GM18508 (cell line): ENCODE data around the gene EEIG1.

Experiments used
- ATAC-seq: cut with Tn5 transposase; IDR thresholded peaks from one replicate; pipeline ENCODE4 v1.9.1; 2021; ENCODE audit warnings: moderate number of reproducible peaks; ENCODE audit not compliant: insufficient read depth, unreplicated experiment

The EEIG1 gene

DNA sequence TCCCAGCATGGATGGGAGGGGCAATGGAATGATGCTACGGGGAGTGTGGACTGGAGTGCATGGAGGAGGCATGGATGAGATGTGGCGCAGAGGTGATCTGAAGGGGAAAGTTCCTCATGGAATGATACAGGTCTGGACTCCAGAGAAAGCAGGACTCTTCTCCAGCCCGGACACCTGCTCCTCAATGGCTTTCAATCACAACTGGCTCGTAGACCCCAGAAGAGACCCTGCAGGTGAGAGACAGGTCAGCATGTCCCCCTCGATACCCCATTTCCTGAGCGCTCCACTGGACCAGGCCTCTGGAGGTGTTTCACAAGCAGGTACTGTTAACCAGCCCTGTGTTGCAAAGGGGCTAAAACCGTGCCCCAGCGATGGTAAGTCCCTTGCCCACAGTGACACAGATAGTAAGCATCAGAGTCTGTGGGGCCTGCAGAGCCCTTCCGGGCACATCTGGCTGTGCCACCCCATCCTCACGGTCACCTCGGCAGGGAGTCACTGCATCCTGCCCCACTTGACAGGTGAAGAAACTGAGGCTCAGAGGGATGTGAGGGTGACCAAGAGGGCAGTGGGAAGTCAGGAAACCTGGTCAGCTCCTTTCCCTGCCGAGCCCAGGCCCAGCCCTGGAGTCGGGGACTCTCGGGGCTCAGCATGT lies 37.7 kb downstream of the EEIG1 start:
- ATAC-seq = no peak

DNA sequence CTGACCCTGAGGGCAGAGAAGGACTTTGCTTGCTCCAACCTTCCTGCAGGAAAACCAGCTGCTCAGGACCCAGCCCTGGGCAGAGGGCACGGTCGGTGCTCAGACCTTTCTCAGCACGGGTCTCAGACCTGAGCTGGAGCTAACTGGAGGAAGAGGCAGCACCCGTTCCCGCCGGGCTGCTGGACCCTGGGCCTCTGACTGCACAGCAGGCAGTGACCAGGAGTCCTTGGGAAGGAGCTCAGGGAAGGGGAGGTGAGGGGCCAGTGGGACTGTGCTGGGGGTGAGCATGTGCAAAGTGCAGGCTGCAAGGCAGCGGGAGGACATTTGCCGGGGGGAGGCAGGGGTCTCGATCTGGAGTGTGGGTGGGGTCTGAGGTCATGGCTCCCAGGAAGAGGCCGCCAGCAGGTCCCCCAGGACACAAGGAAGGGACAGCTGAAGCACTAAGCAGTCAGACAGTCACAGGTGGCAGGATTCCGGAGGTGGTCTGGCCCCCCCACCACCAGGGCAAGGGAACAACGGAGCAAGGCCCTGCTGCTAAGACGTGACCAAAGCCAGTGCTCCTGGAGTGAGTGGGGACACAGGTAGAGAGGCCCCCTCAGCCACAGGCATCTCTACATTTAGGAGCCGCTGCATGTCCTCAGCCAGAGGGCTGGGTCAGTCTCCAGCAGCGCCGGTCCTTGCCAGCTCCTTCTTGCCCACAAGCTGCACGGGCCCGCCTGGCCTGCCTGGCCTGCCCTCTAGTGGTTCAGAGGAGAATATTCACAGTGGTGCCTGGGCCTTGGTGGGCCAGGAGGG lies 38.4 kb downstream of the EEIG1 start:
- no peak for ATAC-seq

DNA sequence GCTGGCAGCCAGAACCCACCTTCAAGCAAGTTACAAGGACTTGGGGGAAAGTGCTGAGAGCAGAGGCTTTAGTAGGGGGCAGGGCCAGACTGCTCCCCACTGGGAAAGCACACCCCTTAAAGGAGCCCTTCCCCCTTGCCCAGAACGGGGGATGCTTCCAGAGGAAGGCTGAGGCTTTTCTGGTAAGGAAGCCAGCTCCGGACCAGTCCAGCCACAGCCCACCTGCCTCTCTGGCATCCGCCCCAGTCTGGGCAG lies 38.9 kb downstream of the EEIG1 start:
- ATAC-seq = no peak

DNA sequence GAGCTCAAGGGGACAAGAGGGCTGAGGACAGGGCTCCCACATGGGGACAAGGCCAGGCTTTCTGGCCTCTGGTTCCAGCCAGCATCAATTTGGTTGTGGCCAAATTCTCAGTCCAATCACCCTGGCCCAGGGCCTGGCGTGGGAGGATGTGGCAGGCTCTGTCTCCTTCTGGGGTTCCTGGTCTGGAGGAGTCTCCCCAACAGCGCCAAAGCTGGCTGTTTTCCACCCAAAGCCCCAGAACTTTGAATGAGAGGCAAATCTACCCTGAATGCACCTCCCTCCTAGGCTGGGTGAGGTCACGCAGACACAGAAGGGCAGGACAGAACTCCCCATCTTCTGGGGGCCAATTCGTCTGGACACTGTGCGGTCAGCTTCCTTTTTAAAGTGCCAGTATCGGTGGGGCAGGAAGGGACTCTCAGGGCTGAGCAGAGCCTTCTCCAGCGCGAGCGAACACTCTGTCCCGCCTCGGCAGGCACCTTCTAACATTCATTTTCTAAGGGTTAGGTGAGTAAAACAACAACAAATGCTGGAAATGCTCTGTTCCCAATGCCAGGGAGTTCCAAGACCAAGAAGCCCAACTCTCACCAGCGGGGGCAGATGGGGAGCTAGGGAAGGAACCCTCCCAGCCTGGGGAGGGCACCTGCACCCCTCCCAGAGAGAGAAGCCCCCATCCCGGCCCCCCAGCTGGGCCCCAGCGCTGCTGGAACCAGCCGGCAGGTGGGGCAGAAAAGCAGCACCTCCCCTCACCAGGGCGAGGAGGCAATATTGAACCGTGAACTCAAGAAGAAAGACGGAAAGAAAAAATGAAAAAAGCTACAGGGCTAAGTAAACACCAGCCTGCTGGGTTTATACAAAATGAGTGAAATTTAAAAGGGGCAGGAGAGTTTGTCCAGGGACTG lies 39.5 kb downstream of the EEIG1 start:
- ATAC-seq = no peak

DNA sequence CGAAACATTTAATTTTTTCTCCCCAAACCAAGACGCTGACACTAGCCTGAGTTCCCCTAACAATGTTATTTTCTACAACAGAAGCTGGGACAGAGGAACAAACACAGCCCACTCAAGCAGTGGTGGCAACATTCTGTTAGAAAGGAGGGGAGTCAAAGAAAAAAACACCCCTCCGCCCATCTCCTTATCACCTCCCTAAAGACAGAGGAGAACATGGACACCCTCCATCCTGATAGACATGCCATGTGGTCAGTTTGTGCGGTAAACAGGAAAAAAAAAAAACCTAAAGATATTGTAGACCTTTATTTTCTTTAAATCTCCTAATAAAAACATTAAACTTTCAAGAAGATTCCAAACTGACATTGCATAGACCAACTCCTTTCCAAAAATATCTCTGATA lies 40.2 kb downstream of the EEIG1 start:
- ATAC-seq = no peak

DNA sequence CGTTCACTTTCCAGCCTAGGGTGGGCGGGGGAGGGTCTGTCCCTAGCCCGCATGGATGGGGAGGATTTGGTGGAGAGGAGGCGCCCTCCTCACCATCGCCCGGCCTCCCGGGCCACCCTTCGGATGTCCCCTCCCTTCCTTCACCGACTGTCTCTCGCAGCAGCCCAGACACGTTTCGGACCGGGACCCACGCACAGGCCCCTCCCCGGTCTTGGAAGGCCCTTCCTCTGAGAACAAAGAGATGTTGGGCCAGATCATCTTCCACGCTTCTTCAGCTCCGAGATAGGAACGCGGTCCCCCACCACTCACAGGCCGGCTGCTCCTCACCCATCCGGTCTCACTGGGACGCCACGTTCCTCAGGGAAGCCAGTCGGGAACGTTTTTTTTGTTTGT lies 42.5 kb downstream of the EEIG1 start:
- ATAC-seq = no peak

DNA sequence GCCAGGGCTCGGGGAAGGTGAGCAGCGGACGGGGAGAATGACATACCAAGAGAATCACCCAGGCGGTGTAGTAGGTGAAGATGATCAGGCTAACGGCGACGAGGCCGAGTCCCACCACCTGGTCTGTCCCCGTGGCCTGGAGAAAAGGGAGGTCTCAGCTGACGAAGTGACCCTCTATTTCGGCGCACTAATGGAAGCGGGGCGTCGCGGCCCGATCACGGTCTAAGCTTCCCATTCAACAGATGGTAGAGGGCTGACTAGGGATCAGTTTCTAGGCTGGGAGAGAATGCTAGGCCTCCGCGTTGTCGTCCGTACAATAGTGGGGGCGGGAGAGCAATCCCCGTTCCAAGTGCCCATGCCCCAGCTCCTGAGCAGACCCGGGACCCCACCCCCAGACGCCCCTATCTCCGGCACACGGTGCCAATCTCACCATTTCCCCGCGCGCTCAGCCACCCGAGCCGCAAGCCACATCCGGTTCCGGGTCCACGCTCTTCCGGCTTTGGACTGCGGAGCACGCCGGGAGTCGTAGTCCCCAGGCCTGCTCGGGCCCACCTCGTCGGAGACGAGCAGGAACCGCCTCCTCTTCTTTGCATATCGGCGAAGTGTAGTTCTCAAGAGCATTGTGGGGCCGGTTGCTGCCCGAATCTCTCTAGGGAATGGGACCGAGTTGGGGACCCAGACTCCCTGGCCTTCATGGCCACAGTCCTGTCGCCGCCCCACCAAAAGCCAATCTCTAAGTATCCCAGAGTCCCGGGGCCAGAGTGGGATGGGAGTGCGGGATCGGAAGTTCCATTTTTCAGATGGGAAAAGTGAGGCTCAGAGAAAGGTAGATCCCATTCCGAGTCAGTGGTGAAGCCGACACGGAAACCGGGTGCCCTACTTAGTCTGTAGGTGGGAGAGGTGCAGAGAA lies 43.1 kb downstream of the EEIG1 start, which contains the start of gene DPM2:
Gene DPM2, minus strand, starts transcription at position 467 of the 910 bp plus-strand sequence. Its CDS starts 34 bp downstream, at position 433.
- no peak for ATAC-seq

DNA sequence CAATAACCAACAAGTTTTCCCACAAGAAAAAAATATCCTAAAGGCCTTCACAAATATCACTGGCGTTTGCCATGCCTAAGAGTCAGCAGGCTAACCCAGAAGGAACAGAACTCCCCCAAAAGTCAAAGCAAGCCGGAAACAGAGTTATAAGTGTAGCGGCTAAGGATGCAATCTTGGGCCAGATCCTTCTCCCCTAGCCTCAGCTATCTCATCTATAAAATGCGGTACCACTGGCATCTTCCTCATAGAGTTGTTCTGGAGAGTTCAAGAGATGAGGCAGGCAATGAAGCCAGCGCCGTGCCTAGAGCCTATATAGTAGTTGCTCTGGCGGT lies 43.8 kb downstream of the EEIG1 start:
- no peak for ATAC-seq

DNA sequence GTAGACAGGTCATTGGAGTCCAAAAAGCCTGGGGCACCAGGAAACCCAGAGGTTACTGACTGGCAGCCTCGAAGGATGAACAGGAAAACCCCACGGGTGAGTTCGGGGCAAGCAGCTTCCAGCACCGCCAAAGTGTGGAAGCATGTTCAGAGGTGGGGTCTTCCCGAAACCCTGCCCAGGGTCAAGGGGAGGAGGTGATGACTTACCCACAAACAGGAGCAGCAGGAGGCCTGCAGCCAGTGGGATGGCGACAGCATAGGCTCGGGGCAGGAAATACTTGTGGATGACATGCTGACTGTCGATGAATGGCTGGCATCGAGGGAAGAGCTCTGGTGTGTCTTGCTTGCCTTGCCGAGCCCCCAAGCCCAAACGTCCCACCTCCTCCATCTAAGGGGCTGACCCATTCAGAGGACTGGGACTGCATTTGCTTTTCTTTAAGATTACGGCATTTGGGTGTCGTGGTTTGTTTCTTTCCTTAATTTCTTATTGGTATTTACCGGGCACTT lies 44.4 kb downstream of the EEIG1 start:
- no peak for ATAC-seq

DNA sequence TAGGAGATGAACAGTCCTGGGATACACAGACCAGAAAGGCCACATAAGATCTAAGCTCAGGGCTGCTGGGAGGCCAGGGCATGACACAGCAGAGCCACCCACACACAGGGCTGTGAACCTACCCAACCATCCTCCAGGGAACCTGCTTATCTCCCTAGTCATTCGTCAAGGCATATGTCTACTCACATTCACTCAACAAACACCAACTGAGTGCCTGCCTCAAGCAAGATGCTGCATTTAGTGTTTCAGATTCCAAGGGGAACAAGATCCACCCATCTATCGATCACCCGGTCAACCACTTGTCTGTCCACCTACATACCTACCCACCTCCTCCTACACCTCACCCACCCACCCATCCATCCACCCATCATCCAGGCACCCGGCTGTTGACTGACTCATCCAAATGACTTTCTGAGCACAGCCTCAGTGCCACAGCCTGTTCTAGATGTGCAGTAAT lies 45.0 kb downstream of the EEIG1 start:
- no peak for ATAC-seq

DNA sequence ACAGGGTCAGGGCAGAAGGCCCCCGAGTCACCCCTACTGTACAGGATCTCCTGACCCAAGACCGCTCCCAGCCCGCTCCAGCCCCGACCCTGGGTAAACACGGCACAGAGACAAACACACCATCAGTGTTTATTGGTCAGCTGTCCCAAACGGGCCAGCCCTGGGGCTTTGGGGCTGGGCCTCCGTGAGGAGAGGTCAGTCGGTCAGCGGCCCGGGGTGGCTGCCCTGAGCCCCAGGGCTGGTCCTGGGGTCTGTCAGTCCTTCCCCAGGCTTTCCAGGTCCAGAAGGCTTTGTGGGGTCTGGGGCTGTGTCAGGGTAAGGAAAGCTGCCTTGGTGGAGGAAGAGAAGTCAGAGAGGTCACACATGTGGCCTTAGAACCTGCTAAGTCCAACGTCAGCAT lies 45.8 kb downstream of the EEIG1 start:
- ATAC-seq = no peak

DNA sequence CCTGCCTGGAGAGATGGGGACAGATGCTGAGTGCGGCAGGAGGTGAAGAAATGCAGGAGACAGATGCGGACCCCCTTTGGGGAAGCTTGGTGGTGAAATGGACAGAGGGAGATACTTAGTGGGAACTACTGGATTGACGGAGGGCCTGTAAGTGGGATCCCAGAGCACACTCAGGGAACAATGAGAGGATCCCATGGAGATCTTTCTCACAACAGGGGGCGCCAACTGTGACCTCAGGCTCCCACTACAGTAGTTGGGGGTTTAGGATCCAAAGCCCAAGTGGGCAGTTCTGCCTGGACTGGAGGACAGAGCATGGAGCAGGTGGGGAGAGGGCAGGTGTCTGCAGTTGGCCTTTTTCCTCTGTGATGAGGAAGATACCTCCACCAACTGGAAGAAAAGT lies 46.5 kb downstream of the EEIG1 start:
- ATAC-seq = no peak

DNA sequence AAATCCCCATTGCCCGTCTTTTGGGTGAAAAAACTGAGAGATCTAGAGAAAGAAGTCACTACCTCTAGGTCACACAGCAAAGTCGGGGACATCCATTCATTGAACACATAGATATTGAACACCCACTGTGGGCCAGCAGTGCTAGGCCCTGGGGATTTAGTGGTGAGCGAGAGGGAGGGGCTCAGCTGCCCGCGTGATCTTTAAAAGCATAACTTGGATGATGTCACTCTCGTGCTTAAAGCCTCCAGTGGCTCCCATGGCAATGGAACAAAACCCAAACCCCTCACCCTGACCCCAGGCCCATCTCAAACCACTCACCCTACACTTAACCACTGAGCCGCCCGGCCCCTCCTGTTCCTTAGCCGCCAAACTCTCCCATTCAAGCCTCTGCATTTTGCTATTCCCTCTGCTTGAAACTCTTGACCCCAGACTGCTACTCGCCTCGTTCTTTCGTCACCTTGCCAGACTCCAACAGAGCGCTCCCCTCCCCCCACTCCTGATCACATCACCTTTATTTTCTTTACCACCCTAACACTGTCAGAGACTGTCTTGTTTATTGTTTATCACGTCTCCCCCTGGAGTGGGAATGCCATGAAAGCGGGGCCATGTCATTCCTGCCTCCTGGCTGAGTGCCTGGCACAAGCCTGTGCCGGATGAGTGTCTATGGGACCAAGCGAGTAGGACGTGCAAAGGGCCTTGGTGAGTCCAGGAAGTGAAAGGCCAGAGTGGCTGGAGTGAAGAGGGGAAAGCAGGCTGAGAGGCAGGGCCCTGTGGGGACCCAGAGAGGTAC lies 49.5 kb downstream of the EEIG1 start:
- no peak for ATAC-seq
